DND-41 (cell line): Measurements from ENCODE around the gene TPX2.

Source experiments
- ATAC-seq: fragments of 200-7000 bp; cut with Tn5 transposase; 3 replicates; pipeline ENCODE4 v1.9.1; 2021; ENCODE audit warnings: low read depth; ENCODE audit not compliant: insufficient read depth
- DNase-seq: peaks from one replicate; pipeline ENCODE4 v3.0.0-alpha.2; 2020
- H2AFZ ChIP-seq: 2 replicates; pipeline ENCODE4 v1.6.0; 2012; ENCODE audit warnings: low read depth, low read length
- H3K27ac ChIP-seq: 2 replicates; pipeline ENCODE4 v1.5.1; 2012; ENCODE audit warnings: low read length, inconsistent platforms
- H3K27me3 ChIP-seq: fragments of 200-600 bp; sonication (generic); 2 replicates; pipeline ENCODE4 v1.6.0; 2012; ENCODE audit warnings: low read length, mild to moderate bottlenecking, inconsistent platforms; ENCODE audit not compliant: insufficient read depth, poor library complexity
- H3K36me3 ChIP-seq: 2 replicates; pipeline ENCODE4 v1.5.1; 2012; ENCODE audit warnings: low read length, inconsistent platforms; ENCODE audit not compliant: insufficient read depth
- H3K4me1 ChIP-seq: 2 replicates; pipeline ENCODE4 v1.5.1; 2012; ENCODE audit warnings: mild to moderate bottlenecking, low read length; ENCODE audit not compliant: insufficient read depth
- H3K4me2 ChIP-seq: 2 replicates; pipeline ENCODE4 v1.6.0; 2012; ENCODE audit warnings: mild to moderate bottlenecking, moderate library complexity, low read length, inconsistent platforms; ENCODE audit not compliant: insufficient read depth
- H3K4me3 ChIP-seq, 2 experiments: fragments of 200-600 bp in 1 of 2; shearing (Covaris generic) in 1 of 2; 2 replicates each; pipeline ENCODE4 v1.5.1; 2012 to 2016; ENCODE audit warnings: inconsistent platforms in 2 of 2, low read length in 2 of 2, mild to moderate bottlenecking in 2 of 2, low read depth in 1 of 2, moderate library complexity in 1 of 2
- H3K79me2 ChIP-seq: 2 replicates; pipeline ENCODE4 v1.6.0; 2012; ENCODE audit warnings: low read length, inconsistent platforms; ENCODE audit not compliant: insufficient read depth
- H3K9ac ChIP-seq: 2 replicates; pipeline ENCODE4 v1.6.0; 2012; ENCODE audit warnings: low read depth, mild to moderate bottlenecking, inconsistent platforms, low read length, moderate library complexity
- H3K9me3 ChIP-seq: 2 replicates; pipeline ENCODE4 v1.5.1; 2012; ENCODE audit warnings: low read length, moderate library complexity, mild to moderate bottlenecking, inconsistent platforms; ENCODE audit not compliant: insufficient read depth, severe bottlenecking
- H4K20me1 ChIP-seq: 2 replicates; pipeline ENCODE4 v1.6.0; 2012; ENCODE audit warnings: low read length; ENCODE audit not compliant: insufficient read depth
- EZH2 ChIP-seq: IDR thresholded peaks from 3 replicates; pipeline ENCODE4 v1.6.1; 2012; ENCODE audit warnings: borderline replicate concordance, low read depth, mild to moderate bottlenecking, moderate library complexity, low read length, inconsistent platforms; ENCODE audit not compliant: severe bottlenecking
- TF ChIP-seq, protein P1 (sequence below): IDR thresholded peaks from 2 replicates; pipeline ENCODE4 v1.5.1; 2012; ENCODE audit warnings: borderline replicate concordance, low read length, moderate library complexity, mild to moderate bottlenecking; ENCODE audit not compliant: poor library complexity, severe bottlenecking; ENCODE audit errors: extremely low read depth

TPX2 gene

DNA sequence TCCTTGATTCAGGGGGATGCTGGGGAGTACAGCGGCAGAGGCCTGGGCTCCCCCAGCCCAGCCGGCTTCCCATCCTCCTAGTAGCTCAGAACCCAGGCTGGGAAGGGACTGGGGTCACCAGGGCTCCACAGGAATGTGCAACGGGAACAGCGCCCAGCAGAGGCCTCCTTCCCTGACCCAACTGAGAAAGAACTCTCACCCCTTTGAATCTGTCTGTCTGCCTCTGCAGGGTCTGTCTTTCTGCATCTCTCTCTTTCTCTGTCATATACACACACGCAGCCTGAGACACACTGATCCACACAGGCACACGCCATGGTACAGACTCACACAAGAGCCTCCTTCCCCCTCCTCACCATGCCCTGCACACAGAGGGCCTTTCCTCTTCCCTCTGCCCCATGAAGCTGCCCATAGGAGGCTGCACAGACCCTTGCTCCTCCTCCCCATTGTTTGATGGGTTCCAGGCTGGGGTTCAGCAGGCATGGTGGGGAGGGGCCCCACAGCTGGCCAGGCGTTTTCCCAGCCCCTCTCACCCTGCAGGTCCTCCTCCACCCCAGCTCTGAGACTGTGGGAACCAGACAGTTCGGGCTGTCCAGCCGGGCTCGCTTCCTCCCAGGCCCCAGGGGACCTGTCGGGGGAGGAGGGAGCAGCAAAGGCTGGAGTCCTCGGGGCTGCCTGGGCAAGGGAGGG lies 103.5 kb downstream of the TPX2 start:
- no peak for TF ChIP-seq EZH2
- TF ChIP-seq, protein P1, sequence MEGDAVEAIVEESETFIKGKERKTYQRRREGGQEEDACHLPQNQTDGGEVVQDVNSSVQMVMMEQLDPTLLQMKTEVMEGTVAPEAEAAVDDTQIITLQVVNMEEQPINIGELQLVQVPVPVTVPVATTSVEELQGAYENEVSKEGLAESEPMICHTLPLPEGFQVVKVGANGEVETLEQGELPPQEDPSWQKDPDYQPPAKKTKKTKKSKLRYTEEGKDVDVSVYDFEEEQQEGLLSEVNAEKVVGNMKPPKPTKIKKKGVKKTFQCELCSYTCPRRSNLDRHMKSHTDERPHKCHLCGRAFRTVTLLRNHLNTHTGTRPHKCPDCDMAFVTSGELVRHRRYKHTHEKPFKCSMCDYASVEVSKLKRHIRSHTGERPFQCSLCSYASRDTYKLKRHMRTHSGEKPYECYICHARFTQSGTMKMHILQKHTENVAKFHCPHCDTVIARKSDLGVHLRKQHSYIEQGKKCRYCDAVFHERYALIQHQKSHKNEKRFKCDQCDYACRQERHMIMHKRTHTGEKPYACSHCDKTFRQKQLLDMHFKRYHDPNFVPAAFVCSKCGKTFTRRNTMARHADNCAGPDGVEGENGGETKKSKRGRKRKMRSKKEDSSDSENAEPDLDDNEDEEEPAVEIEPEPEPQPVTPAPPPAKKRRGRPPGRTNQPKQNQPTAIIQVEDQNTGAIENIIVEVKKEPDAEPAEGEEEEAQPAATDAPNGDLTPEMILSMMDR = no peak
- Histone ChIP-seq H2AFZ (no peak overlapping the region), H3K4me2 (no peak overlapping the region), H3K27ac (no peak overlapping the region), H3K79me2 (no peaks in the 10 kb centered on the region), H3K36me3 (no peaks in the 10 kb centered on the region), H3K9ac (no peak overlapping the region), H3K27me3 (no peaks in the 10 kb centered on the region), H4K20me1 (peaks cover 6% of the 10 kb centered on the region), H3K4me1 (no peaks in the 10 kb centered on the region), H3K4me3 (no peak overlapping the region), H3K9me3 (no peaks in the 10 kb centered on the region)
- ATAC-seq (no peak), DNase-seq (no peak)

DNA sequence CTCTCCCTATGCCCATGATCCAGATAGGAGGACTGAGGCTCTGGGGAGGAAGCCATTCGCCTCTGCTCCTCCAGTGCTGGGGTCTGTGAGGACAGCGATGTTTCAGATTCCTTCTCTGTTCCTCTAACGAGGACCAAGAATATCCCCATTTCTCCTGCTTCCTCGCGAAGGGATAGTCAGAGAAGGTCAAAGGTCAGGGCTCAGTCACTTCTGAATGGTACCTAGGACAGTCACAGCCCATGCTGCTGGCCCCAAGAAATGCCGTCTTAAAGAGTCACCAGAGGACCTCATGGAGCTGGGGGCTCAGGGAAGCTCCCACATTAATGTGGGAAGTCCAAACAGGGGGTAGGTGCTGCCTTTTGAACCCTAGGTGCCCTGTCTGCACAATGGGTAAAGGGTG lies 104.2 kb downstream of the TPX2 start:
- no peaks in the 10 kb centered on the region for H3K27me3 ChIP-seq
- H3K79me2 ChIP-seq = no peaks in the 10 kb centered on the region
- peaks cover 6% of the 10 kb centered on the region for H4K20me1 ChIP-seq
- H3K36me3 ChIP-seq = no peaks in the 10 kb centered on the region
- TF ChIP-seq, protein P1 = no peak
- TF ChIP-seq EZH2 = no peak
- H3K4me2 ChIP-seq = no peak overlapping the region
- no peaks in the 10 kb centered on the region for H3K9me3 ChIP-seq
- H3K27ac ChIP-seq = no peak overlapping the region
- no peak overlapping the region for H3K9ac ChIP-seq
- no peak overlapping the region for H2AFZ ChIP-seq
- DNase-seq (no peak), ATAC-seq (no peak)
- H3K4me1 ChIP-seq = no peaks in the 10 kb centered on the region
- H3K4me3 ChIP-seq = no peak overlapping the region

DNA sequence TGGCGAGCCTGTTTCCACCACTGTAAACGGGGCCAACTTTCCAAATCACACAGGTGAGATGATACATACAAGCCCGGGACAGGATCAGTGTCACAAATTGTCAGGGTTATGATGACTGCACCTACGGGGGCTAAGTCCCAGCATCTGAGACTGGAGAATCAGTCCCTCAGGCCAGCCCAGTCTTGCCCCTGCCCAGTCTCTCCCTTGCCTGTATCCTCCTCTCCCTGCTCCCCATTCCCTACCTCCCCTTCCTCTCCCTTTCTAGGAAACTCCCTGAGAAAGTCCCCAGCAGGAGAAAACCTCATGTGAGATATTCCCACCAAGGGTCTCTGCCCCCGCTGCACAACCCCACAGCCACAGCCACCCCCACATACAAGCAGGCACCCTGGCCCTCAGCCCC lies 104.8 kb downstream of the TPX2 start:
- H3K9ac ChIP-seq = no peak overlapping the region

More for the DNA sequence above, 104.8 kb downstream of the TPX2 start:
- Histone ChIP-seq H3K79me2 (no peaks in the 10 kb centered on the region), H3K4me2 (no peak overlapping the region), H3K36me3 (no peaks in the 10 kb centered on the region), H3K27me3 (no peaks in the 10 kb centered on the region), H4K20me1 (peaks cover 9% of the 10 kb centered on the region), H3K9me3 (no peaks in the 10 kb centered on the region), H2AFZ (no peak overlapping the region), H3K27ac (no peak overlapping the region), H3K4me1 (no peaks in the 10 kb centered on the region), H3K4me3 (no peak overlapping the region)
- ATAC-seq = no peak
- TF ChIP-seq EZH2 = no peak
- TF ChIP-seq, protein P1 = no peak
- DNase-seq = no peak
